Coronary artery (tissue), 2 donors: ENCODE measurements around the gene NUP93.

Source experiments
- DNase-seq: peaks from one replicate; pipeline ENCODE4 v3.0.0-alpha.2; 2017; ENCODE audit warnings: low spot score
- H3K27ac ChIP-seq, 2 donors: fragments of 200-600 bp; sonication (generic); one replicate each; pipeline ENCODE4 v1.5.1; 2016 to 2019
- H3K4me3 ChIP-seq: fragments of 200-600 bp; sonication (generic); 2 replicates; pipeline ENCODE4 v1.5.1; 2016; ENCODE audit warnings: mild to moderate bottlenecking, moderate library complexity
- TF ChIP-seq, protein P1 (sequence below): fragments of 200-600 bp; sonication (generic); IDR thresholded peaks from one replicate; pipeline ENCODE4 v1.5.1; 2019; ENCODE audit warnings: antibody characterized with exemption

The NUP93 gene

DNA sequence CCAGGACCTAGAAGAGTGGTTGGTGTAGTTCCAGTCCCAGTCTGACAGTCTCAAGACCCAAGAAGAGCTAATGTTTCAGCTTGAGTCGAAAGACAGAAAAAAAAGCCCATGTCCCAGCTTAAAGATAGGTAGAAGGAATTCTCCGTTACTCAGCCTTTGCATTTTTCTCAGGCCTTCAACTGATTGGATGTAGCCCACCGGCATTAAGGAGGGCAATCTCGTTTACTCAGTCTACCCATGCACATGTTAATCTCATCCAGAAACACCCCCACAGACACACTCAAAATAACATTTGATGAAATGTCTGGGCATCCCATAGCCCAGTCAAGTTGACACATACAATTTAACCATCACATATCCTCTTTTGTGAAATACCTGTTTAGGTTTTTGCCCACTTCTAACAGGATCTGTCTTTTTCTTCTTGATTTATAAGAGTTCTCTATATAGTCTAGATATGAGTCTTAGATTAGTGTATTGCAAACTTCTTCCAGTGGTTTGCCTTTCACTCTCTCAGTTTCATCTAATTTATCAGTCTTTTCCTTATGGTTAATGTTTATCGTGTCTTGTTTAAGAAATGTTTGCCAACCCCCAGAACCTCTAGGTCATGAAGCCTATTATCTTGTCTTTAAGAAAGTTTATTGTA, 7.6 kb upstream of the NUP93 start:
- Histone ChIP-seq H3K27ac (no peak overlapping the region), H3K4me3 (no peak overlapping the region)
- DNase-seq: no peak
- TF ChIP-seq, protein P1, sequence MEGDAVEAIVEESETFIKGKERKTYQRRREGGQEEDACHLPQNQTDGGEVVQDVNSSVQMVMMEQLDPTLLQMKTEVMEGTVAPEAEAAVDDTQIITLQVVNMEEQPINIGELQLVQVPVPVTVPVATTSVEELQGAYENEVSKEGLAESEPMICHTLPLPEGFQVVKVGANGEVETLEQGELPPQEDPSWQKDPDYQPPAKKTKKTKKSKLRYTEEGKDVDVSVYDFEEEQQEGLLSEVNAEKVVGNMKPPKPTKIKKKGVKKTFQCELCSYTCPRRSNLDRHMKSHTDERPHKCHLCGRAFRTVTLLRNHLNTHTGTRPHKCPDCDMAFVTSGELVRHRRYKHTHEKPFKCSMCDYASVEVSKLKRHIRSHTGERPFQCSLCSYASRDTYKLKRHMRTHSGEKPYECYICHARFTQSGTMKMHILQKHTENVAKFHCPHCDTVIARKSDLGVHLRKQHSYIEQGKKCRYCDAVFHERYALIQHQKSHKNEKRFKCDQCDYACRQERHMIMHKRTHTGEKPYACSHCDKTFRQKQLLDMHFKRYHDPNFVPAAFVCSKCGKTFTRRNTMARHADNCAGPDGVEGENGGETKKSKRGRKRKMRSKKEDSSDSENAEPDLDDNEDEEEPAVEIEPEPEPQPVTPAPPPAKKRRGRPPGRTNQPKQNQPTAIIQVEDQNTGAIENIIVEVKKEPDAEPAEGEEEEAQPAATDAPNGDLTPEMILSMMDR: no peak

DNA sequence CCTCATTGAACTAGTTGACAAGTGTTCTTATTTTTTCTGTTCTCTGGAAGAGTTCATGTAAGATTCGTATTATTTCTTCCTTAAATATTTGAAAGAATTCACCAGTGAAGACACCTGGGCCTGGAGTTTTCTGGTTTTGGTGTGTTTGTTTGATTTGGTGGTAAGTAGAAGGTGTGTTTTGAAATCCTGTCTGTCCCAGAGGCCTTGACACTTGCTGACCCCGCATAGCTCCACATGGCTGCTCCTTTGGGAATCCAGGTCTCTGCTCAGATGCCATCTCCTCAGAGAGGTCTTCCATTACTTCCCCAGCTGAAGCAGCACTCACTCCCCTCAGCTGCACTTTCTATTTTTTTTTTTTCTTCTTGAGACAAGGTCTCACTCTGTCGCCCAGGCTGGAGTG, 5.7 kb upstream of the NUP93 start:
- TF ChIP-seq, protein P1: no peak
- no peak overlapping the region for H3K4me3 ChIP-seq
- DNase-seq: no peak
- no peak overlapping the region for H3K27ac ChIP-seq

DNA sequence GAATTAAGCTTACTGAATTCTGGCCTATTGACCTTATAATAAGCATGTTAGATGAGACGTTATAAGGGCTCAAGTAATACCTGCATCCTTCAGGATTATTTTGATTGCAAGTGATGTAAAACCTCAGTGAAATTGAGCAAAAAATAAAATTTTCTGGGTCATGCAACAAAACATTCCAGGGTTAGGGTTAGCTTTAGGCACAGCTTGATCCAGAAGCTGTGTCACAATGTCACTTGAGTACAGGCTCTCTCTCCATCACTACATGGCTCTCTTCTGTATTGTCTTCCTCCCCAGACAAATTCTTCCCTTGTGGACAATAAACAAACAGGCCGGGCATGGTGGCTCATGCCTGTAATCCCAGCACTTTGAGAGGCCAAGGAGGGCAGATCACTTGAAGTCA, 3.6 kb upstream of the NUP93 start:
- DNase-seq: no peak
- no peak overlapping the region for H3K27ac ChIP-seq
- H3K4me3 ChIP-seq: no peak overlapping the region
- TF ChIP-seq, protein P1: no peak

DNA sequence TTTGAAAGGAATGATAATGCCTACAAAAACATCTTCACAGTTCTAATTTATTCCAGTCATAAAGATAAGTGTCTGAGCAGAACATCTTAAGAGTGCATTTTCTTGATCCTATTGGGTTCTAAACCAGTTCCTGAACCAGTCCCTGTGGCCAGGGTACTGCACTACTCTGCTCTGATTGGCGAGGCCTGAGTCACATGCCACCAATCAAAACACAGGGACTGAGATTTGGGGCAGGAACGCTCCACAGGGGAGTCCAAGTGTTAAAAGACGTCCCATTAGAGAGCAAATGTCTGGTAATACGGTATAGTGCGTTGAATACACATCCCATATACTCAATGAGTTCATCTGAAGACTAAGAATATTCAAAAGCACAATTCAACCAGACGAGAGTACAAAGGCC, 3.0 kb upstream of the NUP93 start:
- no peak for DNase-seq
- TF ChIP-seq, protein P1: no peak
- no peak overlapping the region for H3K27ac ChIP-seq

DNA sequence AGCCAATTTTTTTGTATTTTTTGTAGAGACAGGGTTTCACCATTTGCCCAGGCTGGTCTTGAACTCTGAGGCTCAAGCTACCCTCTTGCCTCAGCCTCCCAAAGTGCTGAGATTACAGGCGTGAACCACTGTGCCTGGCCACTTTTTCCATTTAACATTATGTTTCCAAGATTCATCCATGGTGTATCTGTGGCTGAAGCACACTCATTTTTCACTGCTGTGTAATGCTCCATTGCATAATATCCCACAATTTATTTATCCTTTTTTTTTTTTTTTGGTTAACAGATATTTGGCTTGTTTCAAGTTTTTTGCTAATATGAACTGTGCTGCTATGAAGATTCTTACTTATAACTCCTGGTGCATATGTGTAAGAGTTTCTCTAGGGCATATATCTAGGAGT, 1.9 kb upstream of the NUP93 start:
- TF ChIP-seq, protein P1: no peak
- H3K27ac ChIP-seq: no peak overlapping the region

More for the DNA sequence above, 3.0 kb upstream of the NUP93 start:
- no peak overlapping the region for H3K4me3 ChIP-seq

DNA sequence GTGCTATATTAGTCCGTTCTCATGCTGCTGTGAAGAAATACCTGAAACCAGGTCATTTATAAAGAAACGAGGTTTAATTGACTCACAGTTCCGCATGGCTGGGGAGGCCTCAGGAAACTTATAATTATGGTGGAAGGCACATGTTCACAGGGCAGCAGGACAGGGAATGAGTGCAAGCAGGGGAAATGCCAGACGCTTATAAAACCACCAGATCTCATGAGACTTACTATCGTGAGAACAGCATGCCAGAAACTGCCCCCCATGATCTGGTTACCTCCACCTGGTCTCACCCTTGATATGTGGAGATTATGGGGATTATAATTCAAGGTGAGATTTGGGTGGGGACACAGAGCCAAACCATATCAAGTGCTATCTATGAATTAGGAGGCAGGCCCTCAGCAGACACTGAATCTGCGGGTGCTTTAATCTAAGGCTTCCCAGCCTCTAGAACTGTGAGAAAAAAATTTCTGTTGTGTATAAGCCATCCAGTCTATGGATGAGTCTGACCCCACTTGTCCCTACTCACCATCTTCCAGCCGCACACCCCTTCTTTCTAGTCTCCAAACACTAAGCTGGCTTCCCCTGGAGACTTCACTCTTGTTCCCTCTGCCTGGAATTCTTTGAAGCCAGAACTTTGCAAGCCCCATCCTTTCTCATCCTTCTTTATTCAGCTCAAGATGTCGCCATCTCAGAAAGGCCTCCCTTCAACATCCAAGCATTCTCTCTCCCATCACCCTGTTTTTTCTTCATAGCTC, 772 bp upstream of the NUP93 start:
- TF ChIP-seq, protein P1: no peak
- Histone ChIP-seq H3K27ac (peak overlapping the region; percentile 74 to 82), H3K4me3 (peak overlapping the region; percentile 87)
- no peak for DNase-seq

More for the DNA sequence above, 1.9 kb upstream of the NUP93 start:
- no peak overlapping the region for H3K4me3 ChIP-seq
- no peak for DNase-seq

DNA sequence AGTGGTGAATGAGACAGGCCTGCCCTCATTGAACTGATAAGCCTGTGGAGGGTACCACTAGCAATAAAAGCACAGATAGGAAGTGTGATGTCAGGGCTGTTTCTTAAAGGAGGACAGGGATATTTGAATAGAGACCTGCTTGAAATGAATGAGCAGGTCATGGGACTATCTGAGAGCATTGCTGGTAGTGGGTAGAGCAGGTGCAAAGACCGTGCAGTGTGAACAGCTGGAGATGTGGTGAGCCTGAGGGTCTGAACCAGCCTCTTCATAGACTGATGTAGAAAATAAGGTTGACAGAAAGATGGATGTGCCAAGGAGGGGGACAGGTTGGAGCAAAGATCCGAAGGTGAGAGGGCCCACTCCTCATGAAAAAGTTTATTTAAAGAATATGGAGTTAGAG, 2.4 kb downstream of the NUP93 start:
- no peak for DNase-seq
- H3K27ac ChIP-seq: no peak overlapping the region
- no peak overlapping the region for H3K4me3 ChIP-seq
- TF ChIP-seq, protein P1: no peak
